ENCODE results near the gene BIN2. TPM values are rescaled to one million over a fixed set of nuclear protein-coding genes. Genes with fewer than 3 reads are reported as not detected.

Gene BIN2
- total RNA-seq, 1 experiment from 2014 or later, result 0.20 TPM

DNA sequence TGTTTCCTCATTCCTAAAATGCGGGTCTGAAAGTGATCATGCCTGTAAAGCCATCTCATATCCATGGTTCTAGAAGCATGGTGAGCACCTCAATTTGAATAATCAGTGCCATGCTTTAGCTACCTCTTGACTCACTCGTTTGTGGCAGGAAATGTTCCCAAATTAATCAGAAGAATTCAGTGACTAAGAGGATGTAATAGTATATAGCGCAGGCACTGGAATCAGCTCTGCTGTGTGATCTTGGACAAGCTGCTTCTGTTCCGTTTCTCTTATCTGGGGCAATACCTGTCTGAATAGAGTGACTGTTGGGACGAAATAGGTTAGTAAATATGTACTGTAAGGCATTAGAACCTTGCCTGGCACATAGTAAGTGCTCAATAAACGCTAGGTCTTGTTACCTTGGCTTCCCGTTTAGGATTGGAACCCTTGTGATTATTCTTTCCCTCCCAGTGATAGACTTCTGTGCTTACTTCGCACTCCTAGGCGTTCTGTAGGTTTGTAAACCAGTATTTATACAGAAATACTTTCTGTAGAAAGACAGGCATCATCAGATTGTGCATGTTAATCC is 52.9 kb downstream of the BIN2 start:
- H3K27me3 Mint-ChIP-seq (ENCODE audit: low read depth), result peaks cover 17% of the 10 kb centered on the region
- H3K4me3 Mint-ChIP-seq, result peak overlapping the region; percentile 94
- no peak for TF ChIP-seq NFE2L1 (CRISPR knock-in tag; IDR thresholded peaks at IDR 0.05)
- TF ChIP-seq, protein P1, sequence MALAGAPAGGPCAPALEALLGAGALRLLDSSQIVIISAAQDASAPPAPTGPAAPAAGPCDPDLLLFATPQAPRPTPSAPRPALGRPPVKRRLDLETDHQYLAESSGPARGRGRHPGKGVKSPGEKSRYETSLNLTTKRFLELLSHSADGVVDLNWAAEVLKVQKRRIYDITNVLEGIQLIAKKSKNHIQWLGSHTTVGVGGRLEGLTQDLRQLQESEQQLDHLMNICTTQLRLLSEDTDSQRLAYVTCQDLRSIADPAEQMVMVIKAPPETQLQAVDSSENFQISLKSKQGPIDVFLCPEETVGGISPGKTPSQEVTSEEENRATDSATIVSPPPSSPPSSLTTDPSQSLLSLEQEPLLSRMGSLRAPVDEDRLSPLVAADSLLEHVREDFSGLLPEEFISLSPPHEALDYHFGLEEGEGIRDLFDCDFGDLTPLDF (CRISPR knock-in tag; IDR thresholded peaks at IDR 0.05), result no peak
- TF ChIP-seq ZBTB43 (CRISPR knock-in tag; IDR thresholded peaks at IDR 0.05), result no peak
- no peak for TF ChIP-seq ZBTB21 (CRISPR knock-in tag; IDR thresholded peaks at IDR 0.05; ENCODE audit: borderline replicate concordance)
- no peak for TF ChIP-seq ZNF671 (CRISPR knock-in tag; IDR thresholded peaks at IDR 0.05)
- H3K36me3 Mint-ChIP-seq, result no peaks in the 10 kb centered on the region
- ChIA-PET CTCF (interaction anchor here (0.9 to 3.2 kb wide), 7 partner anchors 20 to 284 kb away, joined by 3 to 133 read pairs (median 11); no protein-coding TSS in a partner anchor), POLR2A (interaction anchor here (0.5 to 1.6 kb wide), 4 partner anchors 33 to 508 kb away, joined by 3 to 4 read pairs (median 3); partner anchors contain the start of gene DAZAP2)
- peak overlapping the region; percentile 37; the same call in 1 of the 2 replicates for H3K27ac Mint-ChIP-seq
- DNase-seq (ENCODE audit: low spot score) (no peak), ATAC-seq (no peak)
- H3K9me3 Mint-ChIP-seq, result no peaks in the 10 kb centered on the region
- peaks cover 17% of the 10 kb centered on the region for H3K4me1 Mint-ChIP-seq

- Mint-ChIP-seq H3K4me1 (peaks cover 23% of the 10 kb centered on the region), H3K27me3 (ENCODE audit: low read depth) (peaks cover 17% of the 10 kb centered on the region), H3K27ac (peak within 1 kb of the TSS; percentile 74), H3K36me3 (no peaks in the 10 kb centered on the region), H3K9me3 (no peaks in the 10 kb centered on the region), H3K4me3 (peak within 1 kb of the TSS; percentile 94)
- ATAC-seq, result peak; percentile 66
- ChIA-PET CTCF (interaction anchor here (0.9 to 3.2 kb wide), 14 partner anchors 18 to 283 kb away, joined by 3 to 133 read pairs (median 5); partner anchors contain the start of genes GALNT6 and SLC4A8), POLR2A (interaction anchor here (0.9 to 1.6 kb wide), 5 partner anchors 32 to 71 kb away, joined by 3 to 4 read pairs (median 4); partner anchors contain the start of gene DAZAP2)
- DNase-seq (ENCODE audit: low spot score), result peak; percentile 84
- 0 out of 2 replicates have a peak, but pooled peaks have one; percentile 38 for TF ChIP-seq RELA (CRISPR knock-in tag; IDR thresholded peaks at IDR 0.05; ENCODE audit: borderline replicate concordance)
- no peak for TF ChIP-seq ATF3 (CRISPR knock-in tag; conservative IDR thresholded peaks at IDR 0.05)
- 0 out of 2 replicates have a peak, but pooled peaks have one; percentile 32 for TF ChIP-seq STAT6 (CRISPR knock-in tag; conservative IDR thresholded peaks at IDR 0.05; ENCODE audit: low read depth)
- TF ChIP-seq, protein P2, sequence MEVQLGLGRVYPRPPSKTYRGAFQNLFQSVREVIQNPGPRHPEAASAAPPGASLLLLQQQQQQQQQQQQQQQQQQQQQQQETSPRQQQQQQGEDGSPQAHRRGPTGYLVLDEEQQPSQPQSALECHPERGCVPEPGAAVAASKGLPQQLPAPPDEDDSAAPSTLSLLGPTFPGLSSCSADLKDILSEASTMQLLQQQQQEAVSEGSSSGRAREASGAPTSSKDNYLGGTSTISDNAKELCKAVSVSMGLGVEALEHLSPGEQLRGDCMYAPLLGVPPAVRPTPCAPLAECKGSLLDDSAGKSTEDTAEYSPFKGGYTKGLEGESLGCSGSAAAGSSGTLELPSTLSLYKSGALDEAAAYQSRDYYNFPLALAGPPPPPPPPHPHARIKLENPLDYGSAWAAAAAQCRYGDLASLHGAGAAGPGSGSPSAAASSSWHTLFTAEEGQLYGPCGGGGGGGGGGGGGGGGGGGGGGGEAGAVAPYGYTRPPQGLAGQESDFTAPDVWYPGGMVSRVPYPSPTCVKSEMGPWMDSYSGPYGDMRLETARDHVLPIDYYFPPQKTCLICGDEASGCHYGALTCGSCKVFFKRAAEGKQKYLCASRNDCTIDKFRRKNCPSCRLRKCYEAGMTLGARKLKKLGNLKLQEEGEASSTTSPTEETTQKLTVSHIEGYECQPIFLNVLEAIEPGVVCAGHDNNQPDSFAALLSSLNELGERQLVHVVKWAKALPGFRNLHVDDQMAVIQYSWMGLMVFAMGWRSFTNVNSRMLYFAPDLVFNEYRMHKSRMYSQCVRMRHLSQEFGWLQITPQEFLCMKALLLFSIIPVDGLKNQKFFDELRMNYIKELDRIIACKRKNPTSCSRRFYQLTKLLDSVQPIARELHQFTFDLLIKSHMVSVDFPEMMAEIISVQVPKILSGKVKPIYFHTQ (CRISPR knock-in tag; IDR thresholded peaks at IDR 0.05), result no peak
- TF ChIP-seq, protein P3, sequence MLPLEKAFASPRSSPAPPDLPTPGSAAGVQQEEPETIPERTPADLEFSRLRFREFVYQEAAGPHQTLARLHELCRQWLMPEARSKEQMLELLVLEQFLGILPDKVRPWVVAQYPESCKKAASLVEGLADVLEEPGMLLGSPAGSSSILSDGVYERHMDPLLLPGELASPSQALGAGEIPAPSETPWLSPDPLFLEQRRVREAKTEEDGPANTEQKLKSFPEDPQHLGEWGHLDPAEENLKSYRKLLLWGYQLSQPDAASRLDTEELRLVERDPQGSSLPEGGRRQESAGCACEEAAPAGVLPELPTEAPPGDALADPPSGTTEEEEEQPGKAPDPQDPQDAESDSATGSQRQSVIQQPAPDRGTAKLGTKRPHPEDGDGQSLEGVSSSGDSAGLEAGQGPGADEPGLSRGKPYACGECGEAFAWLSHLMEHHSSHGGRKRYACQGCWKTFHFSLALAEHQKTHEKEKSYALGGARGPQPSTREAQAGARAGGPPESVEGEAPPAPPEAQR (CRISPR knock-in tag; IDR thresholded peaks at IDR 0.05), result no peak
- TF ChIP-seq, protein P4, sequence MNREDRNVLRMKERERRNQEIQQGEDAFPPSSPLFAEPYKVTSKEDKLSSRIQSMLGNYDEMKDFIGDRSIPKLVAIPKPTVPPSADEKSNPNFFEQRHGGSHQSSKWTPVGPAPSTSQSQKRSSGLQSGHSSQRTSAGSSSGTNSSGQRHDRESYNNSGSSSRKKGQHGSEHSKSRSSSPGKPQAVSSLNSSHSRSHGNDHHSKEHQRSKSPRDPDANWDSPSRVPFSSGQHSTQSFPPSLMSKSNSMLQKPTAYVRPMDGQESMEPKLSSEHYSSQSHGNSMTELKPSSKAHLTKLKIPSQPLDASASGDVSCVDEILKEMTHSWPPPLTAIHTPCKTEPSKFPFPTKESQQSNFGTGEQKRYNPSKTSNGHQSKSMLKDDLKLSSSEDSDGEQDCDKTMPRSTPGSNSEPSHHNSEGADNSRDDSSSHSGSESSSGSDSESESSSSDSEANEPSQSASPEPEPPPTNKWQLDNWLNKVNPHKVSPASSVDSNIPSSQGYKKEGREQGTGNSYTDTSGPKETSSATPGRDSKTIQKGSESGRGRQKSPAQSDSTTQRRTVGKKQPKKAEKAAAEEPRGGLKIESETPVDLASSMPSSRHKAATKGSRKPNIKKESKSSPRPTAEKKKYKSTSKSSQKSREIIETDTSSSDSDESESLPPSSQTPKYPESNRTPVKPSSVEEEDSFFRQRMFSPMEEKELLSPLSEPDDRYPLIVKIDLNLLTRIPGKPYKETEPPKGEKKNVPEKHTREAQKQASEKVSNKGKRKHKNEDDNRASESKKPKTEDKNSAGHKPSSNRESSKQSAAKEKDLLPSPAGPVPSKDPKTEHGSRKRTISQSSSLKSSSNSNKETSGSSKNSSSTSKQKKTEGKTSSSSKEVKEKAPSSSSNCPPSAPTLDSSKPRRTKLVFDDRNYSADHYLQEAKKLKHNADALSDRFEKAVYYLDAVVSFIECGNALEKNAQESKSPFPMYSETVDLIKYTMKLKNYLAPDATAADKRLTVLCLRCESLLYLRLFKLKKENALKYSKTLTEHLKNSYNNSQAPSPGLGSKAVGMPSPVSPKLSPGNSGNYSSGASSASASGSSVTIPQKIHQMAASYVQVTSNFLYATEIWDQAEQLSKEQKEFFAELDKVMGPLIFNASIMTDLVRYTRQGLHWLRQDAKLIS (CRISPR knock-in tag; IDR thresholded peaks at IDR 0.05; ENCODE audit: borderline replicate concordance), result no peak
- peak; percentile 40 for TF ChIP-seq CBFB (CRISPR knock-in tag; IDR thresholded peaks at IDR 0.05; ENCODE audit: low read depth)
- no peak for TF ChIP-seq SMAD4 (CRISPR knock-in tag; IDR thresholded peaks at IDR 0.05)
- TF ChIP-seq FOXP4 (CRISPR knock-in tag; IDR thresholded peaks at IDR 0.05), result 0 out of 2 replicates have a peak, but pooled peaks have one; percentile 14
Observed at GRCh38 chr12:51270067-51270950, 53.7 kb downstream of the BIN2 start, which contains the start of gene SMAGP. Gene SMAGP (minus strand): TSS chr12:51270415. CDS start chr12:51269278, 1,137 bp downstream.

Data from WTC11 (cell line).